Body of pancreas (tissue), 4 donors: ENCODE data around the gene TGM5. TPM values are rescaled to one million over a fixed set of nuclear protein-coding genes. Genes with fewer than 3 reads are reported as not detected.

Source experiments
- ATAC-seq: fragments of 150-250 bp; one replicate; pipeline ENCODE4 v1.9.1; 2016
- DNase-seq, 4 donors: peaks; one replicate each; pipeline ENCODE4 v3.0.0-alpha.2; 2019
- H3K27ac ChIP-seq, 4 donors: fragments of 200-600 bp; sonication (generic); 1 replicate in 3 of 4; 2 replicates in 1 of 4; pipeline versions ENCODE4 v1.5.1 to v1.6.1; 2016 to 2019; ENCODE audit warnings: mild to moderate bottlenecking in 1 of 4, mixed read lengths in 1 of 4, moderate library complexity in 1 of 4
- H3K27me3 ChIP-seq, 2 donors: fragments of 200-600 bp; sonication (generic); one replicate each; pipeline ENCODE4 v1.6.0; 2016; ENCODE audit warnings: mild to moderate bottlenecking in 1 of 2
- H3K36me3 ChIP-seq, 2 donors: fragments of 200-600 bp; sonication (generic); replicated peaks in 1 of 2; 2 replicates each; pipeline ENCODE4 v1.5.1; 2016; ENCODE audit warnings: low read depth in 2 of 2; ENCODE audit not compliant: insufficient read depth in 1 of 2
- H3K4me1 ChIP-seq: fragments of 200-600 bp; sonication (generic); one replicate; pipeline ENCODE4 v1.6.0; 2016
- H3K4me3 ChIP-seq, 2 donors: fragments of 200-600 bp; sonication (generic); 1 replicate in 1 of 2; 2 replicates in 1 of 2; pipeline ENCODE4 v1.5.1; 2016 to 2019
- H3K9me3 ChIP-seq, 3 donors: fragments of 200-600 bp; sonication (generic); 1 replicate in 2 of 3; 2 replicates in 1 of 3; pipeline ENCODE4 v1.5.1; 2016
- POLR2A ChIP-seq, 3 donors: fragments of 450-650 bp; IDR thresholded peaks; one replicate each; pipeline ENCODE4 v1.6.1; 2016; ENCODE audit warnings: antibody characterized with exemption in 3 of 3, mild to moderate bottlenecking in 2 of 3
- WGBS, 2 donors: methylation state at CpG; one replicate each; pipeline ENCODE4 v1.1.5; 2017; 5-methylcytosine and 5-hydroxymethylcytosine counted together
- intact Hi-C: fragments of 100-400 bp; cut with DNase I; formaldehyde crosslinking; loops from one replicate; pipeline ENCODE4 v1.15.1; 2023
- total RNA-seq, 2 donors: library from RNA; depleted of rRNA; stranded (reverse); fragments of >200 nt; gene quantifications; one replicate each; pipeline ENCODE4 v1.1.0, GENCODE V29; 2016
- TF ChIP-seq, protein P1 (sequence below), 7 experiments: fragments of 450-650 bp in 4 of 7; fragments of 200-600 bp in 3 of 7; sonication (generic) in 3 of 7; IDR thresholded peaks; one replicate each; pipeline ENCODE4 v1.5.1; 2016 to 2019; ENCODE audit warnings: antibody characterized with exemption in 7 of 7

The TGM5 gene
- total RNA-seq, 2 donors from 2014 or later = not detected

DNA sequence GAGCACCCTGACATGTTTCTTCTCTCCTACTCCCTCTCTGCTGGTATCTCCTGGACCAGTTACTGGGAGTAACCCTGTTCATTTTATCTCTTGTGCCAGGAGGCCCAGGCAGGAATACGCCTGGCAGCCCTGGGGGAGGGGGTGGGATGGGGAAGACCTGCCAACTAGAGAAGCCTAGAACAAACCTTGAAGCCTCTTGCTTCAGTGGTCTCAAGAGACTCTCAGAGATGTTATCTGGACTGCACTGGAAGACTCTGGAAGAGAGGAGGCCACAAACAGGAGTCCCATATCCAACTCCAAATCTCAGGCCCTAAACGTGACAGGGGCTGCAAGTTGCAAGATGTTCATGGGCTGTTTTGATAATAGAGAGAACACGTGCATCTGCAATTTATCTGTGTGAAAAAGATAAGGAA, 45.7 kb downstream of the TGM5 start, which contains the start of gene EPB42:
EPB42 (minus strand) TSS at position 28 of the 413 bp plus-strand sequence. CDS start 193 bp downstream, outside the sequence.
- no peak for TF ChIP-seq POLR2A (IDR thresholded peaks at IDR 0.05)
- TF ChIP-seq, protein P1, sequence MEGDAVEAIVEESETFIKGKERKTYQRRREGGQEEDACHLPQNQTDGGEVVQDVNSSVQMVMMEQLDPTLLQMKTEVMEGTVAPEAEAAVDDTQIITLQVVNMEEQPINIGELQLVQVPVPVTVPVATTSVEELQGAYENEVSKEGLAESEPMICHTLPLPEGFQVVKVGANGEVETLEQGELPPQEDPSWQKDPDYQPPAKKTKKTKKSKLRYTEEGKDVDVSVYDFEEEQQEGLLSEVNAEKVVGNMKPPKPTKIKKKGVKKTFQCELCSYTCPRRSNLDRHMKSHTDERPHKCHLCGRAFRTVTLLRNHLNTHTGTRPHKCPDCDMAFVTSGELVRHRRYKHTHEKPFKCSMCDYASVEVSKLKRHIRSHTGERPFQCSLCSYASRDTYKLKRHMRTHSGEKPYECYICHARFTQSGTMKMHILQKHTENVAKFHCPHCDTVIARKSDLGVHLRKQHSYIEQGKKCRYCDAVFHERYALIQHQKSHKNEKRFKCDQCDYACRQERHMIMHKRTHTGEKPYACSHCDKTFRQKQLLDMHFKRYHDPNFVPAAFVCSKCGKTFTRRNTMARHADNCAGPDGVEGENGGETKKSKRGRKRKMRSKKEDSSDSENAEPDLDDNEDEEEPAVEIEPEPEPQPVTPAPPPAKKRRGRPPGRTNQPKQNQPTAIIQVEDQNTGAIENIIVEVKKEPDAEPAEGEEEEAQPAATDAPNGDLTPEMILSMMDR (IDR thresholded peaks at IDR 0.05) = no peak
- Histone ChIP-seq H3K27ac (no peak within 1 kb of the TSS), H3K9me3 (no peaks in the 10 kb centered on the region), H3K4me3 (no peak within 1 kb of the TSS), H3K4me1 (no peaks in the 10 kb centered on the region), H3K36me3 (no peaks in the 10 kb centered on the region), H3K27me3 (no peaks in the 10 kb centered on the region)
- intact Hi-C loops = no loop called here
- 44 to 64% methylated on average over 3 of the region's 3 CpGs for WGBS, 2 donors
- DNase-seq = no peak
- ATAC-seq = no peak

DNA sequence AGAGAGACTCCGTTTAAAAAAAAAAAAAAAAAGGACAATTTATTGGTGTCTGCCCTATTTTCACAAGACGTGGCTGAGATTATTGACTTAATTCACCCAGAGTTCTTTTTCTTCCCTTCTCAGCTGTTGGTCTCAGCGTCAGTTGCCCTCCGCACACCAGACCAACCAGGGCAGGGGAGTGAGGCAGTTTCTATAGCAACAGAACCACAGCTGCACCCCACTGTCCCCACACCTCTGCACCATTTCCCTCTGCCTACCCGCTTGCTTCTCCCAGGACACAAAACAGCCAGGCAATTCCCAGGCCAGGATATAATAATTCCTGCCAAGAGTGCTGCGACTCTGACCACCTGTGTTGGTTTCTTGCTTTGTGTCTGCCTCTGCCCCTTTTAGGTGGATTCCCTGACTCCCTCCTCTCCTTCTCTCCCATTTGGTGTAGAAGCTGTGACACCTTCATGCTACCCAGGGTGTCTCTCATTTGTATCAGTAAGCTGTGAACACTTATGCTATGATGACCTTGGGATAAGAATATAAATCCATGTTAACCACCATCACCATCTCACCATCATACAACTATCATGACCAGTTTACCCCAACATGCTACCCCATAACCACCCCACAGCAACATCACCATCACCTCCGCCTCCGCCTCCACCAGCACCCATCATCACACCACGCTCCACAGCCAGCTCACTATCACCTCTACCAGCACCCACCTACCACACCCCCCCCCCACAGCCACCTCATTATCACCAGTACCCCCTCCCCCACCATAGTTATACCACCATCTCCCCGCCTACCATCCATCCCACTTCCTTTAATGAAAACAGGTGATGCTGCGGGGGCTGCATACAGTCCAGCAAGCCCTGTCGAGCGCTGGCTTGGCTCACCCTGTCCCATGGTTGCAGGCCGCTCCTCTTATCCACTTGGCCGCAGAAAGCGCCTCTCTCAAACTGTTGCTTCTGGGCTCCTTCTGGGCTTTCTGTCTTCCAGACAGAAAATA, 46.5 kb downstream of the TGM5 start:
- intact Hi-C loops = no loop called here

DNA sequence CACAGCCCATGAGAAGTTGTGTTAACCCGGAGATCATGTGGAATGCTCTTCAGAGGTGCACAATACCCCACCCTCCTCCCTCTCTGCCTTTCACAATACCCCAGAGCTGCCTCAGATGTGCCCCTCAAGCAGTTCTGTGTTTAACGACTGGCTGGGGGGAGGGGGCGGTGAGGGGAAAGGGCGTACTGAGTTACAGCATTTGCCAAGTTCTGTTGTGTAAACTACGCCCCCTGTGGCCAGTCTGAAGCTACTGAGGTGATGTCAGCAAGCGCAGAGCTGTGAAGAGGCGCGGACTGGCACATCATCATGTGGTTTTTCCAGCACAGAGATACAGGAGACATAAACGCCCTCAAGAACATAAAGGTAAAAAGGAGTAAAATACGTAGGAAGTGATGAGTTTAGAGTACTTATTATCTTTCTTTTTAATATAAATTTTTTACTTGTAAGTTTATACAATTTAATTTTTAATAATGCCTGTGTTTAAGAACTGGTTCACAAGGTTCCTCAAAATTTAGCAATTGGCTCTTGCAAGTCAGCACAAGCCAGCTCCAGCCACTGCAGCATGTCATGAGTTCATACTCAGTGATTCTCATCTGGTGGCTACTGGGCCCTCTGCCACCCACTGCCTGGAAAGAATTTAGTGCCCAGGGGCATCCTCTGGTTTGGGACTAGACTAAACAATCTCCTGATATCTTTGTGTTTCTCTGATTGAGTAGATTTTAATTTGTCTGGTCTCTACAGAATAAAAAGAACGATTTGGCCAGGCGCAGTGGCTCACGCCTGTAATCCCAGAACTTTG, 47.6 kb downstream of the TGM5 start:
- Histone ChIP-seq H3K4me3 (no peak overlapping the region), H3K36me3 (no peaks in the 10 kb centered on the region), H3K4me1 (no peaks in the 10 kb centered on the region), H3K9me3 (no peaks in the 10 kb centered on the region), H3K27ac (no peak overlapping the region), H3K27me3 (no peaks in the 10 kb centered on the region)
- intact Hi-C loops = no loop called here
- WGBS, 2 donors = 43 to 49% methylated on average over 13 of the region's 13 CpGs
- DNase-seq (no peak), ATAC-seq (no peak)
- no peak for TF ChIP-seq POLR2A (IDR thresholded peaks at IDR 0.05)
- TF ChIP-seq, protein P1 (IDR thresholded peaks at IDR 0.05) = no peak

More for the DNA sequence above, 46.5 kb downstream of the TGM5 start:
- DNase-seq (no peak), ATAC-seq (no peak)
- Histone ChIP-seq H3K27ac (no peak overlapping the region), H3K9me3 (no peaks in the 10 kb centered on the region), H3K27me3 (no peaks in the 10 kb centered on the region), H3K4me3 (no peak overlapping the region), H3K36me3 (no peaks in the 10 kb centered on the region), H3K4me1 (no peaks in the 10 kb centered on the region)
- TF ChIP-seq, protein P1 (IDR thresholded peaks at IDR 0.05) = no peak
- no peak for TF ChIP-seq POLR2A (IDR thresholded peaks at IDR 0.05)
- WGBS, 2 donors = 74 to 84% methylated on average over 16 of the region's 16 CpGs

DNA sequence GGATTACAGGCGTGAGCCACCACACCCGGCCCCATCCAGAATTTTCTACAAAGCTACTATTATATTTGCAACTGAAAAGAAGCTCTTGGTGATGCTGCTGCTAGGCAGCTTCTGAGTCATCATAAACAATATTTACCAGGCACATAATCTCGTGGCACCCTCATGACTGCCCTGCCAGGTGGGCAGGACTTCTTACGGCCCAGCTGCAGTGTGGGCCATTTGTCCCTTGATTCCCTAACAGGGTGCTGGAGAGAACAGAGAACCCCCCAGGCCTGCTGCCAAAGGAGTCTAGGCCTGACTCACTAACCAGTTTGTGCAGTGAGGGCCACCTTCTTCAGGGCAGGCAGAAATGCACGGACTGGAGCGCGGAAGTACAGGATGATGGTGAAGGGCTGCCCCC, 50.8 kb downstream of the TGM5 start:
- Histone ChIP-seq H3K36me3 (no peaks in the 10 kb centered on the region), H3K4me3 (no peak overlapping the region), H3K9me3 (no peaks in the 10 kb centered on the region), H3K27me3 (no peaks in the 10 kb centered on the region), H3K27ac (no peak overlapping the region), H3K4me1 (no peaks in the 10 kb centered on the region)
- TF ChIP-seq, protein P1 (IDR thresholded peaks at IDR 0.05) = no peak
- TF ChIP-seq POLR2A (IDR thresholded peaks at IDR 0.05) = no peak
- DNase-seq = no peak
- 72 to 78% methylated on average over 6 to 7 of the region's 7 CpGs for WGBS, 2 donors
- intact Hi-C loops = no loop called here
- ATAC-seq = no peak
